Left renal cortex interstitium (tissue), 4 donors: ENCODE results near the gene OSBPL10. TPM values are rescaled to one million over a fixed set of nuclear protein-coding genes. Genes with fewer than 3 reads are reported as not detected.

Source experiments
- DNase-seq, 4 donors: peaks; one replicate each; pipeline ENCODE4 v3.0.0-alpha.2; 2013; ENCODE audit warnings: low read depth in 4 of 4, low spot score in 2 of 4, missing footprints in 1 of 4
- polyA plus RNA-seq, 4 donors: library from polyadenylated mRNA; unstranded; fragments of 120-200 nt; gene quantifications; one replicate each; pipeline ENCODE4 v1.2.1, GENCODE V29; 2013; ENCODE audit not compliant: insufficient read length in 4 of 4

The OSBPL10 gene
- polyA plus RNA-seq, 4 donors, result 18.3 to 26.0 (median 21.5) TPM

- DNase-seq, result no peak
Measured at GRCh38 chr3:31823184-31823583, 157.9 kb downstream of the OSBPL10 start.

DNA sequence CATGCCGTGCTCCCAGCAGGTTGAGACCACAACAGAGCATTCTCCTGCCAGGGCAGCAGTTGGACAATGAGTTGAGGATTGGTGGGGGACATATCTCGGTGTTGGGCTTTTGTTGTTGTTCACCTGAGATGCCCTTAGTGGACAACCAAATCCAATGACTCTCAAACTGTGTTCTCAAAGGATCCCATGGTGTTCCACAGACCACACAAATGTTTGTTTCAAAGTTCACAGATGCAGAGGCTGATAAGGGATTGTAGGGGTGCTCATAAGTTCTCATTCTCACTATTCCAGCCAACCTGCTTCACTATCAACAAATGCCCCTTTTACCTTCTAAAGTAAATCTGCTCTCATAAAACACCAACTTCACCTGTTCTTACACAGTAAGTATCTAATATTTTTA lies 159.9 kb downstream of the OSBPL10 start:
- no peak for DNase-seq

- no peak for DNase-seq
Measured at GRCh38 chr3:31819441-31819840, 161.6 kb downstream of the OSBPL10 start.

DNA sequence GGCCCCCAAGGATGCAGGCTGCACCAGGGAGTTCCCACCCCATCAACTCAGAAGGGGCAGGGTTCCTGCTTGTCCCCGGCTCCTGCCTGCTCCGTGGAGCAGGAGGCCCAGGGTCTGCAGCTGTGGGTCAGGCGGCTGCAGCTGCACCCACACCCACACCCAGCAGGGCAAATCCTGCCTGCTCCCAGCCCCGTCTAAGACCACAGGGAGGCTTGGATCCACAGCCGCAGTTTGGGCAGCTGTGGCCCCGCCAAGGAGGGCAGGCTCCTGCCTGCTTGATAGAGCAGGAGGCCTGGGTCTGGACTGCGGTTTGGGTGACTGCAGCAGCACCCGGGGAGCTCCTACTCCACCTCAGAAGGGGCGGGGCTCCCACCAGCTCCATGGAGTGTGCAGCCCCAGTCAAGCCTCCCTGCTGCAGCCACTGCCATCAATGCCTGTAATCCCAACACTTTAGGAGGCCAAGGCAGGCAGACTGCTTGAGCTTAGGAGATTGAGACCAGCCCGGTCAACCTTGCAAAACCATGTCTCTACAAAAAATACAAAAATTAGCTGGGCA lies 163.6 kb downstream of the OSBPL10 start:
- DNase-seq, result no peak

DNA sequence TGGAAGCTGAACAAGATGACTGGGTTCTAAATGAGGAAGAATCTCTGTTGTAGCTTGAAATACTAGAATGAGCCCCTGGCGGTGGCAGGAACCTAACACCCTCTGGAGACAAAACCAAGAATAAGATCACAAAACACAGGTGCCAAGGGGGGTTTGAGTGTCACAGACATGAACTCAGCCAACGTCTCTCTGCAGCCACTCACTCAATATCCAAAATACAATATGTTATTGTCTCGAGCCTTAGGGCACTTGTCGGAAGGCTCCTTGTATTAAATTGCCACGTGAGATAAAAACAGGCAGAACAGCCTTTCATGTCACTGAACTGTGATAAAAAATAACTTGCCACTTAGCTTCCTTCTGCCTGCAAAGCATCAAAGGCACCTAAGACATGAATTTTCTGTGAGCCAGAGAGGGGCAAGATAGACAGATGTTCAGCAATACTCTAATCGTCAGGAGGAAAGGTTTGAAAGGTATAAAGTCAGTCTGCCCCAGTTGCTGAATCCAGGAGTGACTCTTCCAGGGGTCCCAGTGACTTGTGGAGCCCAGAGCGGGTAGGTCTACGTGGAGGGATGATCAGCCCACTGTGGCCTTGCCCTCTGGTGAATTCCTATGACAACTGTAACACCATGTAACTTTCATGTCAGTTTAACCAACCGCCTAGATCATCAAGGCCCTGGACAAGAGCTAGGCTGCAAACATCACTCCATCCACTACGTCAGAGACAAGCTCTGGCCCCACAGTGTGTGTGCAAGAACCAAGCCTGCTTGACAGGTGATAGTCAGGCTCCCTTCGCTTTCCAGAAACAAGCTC lies 165.2 kb downstream of the OSBPL10 start:
- DNase-seq, result no peak

- no peak for DNase-seq
Measured at GRCh38 chr3:31815006-31815405, 166.1 kb downstream of the OSBPL10 start.

- no peak for DNase-seq
Measured at GRCh38 chr3:31813686-31814085, 167.4 kb downstream of the OSBPL10 start.

DNA sequence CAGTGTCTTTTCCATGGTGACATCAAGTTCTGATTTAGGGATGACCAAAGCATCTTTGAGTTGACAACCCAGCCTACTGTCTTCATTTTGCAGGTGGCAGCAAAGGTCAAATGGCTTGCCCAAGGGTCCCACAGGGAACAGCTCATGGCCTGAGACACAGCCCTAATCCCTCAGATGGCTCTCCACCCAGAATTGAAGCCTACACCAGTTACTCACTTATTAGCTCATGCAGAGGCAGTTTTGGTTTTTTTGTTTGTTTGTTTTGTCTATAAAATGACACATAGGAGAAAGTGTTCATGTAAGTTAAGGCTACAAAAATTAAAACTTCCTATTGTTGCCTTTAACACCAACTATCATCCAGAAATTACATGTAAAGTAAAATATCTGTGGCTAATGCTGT lies 167.9 kb downstream of the OSBPL10 start:
- DNase-seq, result no peak

DNA sequence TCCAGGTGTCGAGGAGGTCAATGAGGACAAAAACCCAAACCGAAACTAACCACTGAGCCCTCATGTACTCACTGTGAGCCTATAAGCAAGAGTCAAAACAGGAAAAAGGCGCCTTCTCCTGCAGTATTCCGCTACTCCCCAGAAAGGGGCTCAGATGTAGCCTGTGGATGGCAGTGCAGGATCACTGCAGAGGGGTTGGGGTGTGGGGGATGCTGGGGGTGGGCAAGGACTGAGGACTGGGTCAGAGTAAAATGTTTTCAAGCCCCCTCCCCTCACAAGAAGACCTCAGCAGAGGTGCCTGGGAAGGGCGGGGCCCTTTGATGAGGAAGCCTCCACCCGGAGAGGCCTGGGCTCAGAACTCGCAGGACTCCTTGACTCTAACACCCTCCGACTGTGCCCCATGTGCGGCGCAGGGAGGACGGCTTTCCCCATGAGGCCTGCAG lies 170.1 kb downstream of the OSBPL10 start:
- no peak for DNase-seq

GRCh38 chr3:31808143-31808720 lies 172.8 kb downstream of the OSBPL10 start:
- no peak for DNase-seq

DNA sequence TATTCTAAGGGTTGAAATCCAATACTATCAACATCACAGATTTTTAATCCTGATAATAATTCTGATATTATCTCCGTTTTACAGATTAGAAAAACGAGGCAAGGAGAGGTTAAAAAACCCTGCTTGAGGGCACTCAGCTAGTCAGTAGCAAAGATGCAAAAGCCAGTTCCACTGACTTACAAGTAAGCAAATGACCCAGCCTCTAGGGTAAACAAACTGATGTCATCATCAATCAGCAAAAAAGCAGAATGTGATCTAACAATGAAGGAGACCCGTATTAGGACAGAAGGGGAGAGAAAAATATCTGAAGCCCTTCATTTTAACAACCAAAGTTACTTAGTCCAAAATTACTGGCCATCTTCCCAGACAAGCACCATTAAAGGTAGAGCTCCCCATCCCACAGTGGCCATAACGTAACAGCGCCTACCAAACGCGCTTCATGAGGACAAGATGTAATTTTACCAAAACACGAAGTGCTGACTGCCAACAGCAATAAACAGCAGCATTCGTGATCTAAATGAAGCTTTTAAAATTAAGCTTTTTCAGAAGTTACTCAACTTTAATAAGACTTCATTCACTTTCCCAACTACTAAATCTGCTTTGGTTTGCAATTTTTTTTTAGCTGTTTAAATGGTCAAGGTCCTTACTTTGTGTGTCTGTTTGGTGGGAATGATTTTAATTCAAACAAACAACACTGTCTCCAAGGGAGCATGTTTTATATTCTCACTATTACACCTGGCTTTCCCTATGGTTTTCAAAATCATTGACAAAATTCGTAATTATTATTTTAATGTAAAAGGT lies 176.6 kb downstream of the OSBPL10 start:
- DNase-seq, result no peak

DNA sequence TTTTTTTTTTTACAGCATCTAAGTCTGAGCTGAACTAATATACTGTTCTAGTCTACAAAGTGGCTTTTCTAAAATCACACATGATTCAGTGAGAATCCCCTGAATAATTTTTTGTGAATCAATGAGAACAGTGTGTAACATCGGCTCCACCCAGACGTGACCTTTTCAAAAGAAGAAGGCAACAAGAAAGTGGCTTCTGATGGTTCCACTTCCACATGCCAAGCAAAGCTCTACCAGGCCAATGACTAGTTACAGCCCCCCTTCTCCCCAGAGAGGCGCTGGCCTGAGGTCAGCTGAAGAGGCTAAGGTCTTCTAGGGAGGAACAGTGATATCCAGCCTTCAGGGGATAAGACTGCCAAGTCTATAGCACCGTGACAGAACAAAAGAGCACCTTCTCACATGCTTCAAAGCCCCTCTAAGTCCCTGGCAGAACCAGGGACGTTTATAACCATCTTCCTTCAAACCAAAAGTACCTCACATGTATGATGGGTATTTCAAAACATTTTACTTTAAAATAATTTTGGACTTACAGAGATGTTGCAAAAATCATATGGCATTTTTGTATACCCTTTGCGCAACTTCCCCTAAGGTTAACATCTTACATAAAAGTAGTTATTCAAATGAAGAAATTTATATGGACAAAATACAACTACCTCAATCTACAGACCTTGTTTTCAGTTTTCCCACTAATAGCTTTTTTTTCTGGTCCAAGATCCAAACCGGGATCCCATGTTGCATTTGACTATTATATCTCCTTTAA lies 177.9 kb downstream of the OSBPL10 start:
- DNase-seq, result no peak

DNA sequence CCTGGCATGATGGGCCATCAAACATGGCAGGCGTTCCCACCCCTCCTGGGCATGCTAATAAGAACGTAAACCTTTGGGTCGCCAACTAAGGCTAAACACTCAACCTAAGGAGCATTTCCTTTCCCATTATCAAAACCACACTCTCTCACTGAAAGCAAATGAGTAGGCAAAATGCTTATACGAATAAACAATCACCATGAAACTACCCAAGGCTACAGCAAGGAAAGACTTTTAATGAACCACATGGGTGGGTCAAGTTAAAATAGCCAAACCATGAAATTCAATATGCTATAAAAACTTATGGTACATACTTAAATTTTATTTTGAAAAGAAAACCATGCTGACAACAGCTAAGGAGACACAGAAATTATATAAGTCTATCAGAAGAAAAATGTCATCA lies 180.6 kb downstream of the OSBPL10 start:
- DNase-seq, result no peak

DNA sequence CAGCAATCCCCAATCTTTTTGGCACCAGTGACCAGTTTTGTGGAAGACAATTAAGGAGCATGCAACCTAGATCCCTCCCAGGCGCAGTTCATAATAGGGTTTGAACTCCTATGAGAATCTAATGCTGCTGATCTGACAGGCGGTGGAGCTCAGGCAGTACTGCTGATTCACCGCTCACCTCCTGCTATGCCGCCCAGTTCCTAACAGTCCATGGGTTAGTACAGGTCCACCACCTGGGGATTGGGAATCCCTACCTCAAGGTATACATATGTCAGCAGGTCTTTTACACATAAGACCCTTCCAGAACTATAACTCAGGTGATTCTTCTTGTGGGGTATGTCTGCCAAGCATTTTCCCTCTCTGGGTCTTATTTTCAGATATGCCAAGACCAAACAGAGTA lies 182.2 kb downstream of the OSBPL10 start:
- DNase-seq, result no peak

GRCh38 chr3:31793821-31794220 lies 187.2 kb downstream of the OSBPL10 start:
- no peak for DNase-seq

DNA sequence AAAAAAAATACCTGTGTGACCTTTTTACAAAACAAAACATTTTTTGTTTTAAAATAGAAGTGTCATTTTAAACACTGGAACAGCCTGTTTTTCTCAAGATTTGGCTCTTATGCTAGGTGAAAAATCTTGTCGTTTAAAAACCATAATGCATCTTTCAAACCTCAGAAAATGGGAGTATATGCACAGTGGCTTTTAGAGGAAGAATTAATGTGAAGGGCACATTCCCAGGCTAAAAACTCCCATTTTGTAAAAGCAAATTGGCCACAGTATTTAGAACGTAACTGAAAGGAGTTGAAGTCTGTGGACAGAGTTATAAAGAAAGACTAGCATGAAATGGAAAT lies 190.0 kb downstream of the OSBPL10 start:
- no peak for DNase-seq

DNA sequence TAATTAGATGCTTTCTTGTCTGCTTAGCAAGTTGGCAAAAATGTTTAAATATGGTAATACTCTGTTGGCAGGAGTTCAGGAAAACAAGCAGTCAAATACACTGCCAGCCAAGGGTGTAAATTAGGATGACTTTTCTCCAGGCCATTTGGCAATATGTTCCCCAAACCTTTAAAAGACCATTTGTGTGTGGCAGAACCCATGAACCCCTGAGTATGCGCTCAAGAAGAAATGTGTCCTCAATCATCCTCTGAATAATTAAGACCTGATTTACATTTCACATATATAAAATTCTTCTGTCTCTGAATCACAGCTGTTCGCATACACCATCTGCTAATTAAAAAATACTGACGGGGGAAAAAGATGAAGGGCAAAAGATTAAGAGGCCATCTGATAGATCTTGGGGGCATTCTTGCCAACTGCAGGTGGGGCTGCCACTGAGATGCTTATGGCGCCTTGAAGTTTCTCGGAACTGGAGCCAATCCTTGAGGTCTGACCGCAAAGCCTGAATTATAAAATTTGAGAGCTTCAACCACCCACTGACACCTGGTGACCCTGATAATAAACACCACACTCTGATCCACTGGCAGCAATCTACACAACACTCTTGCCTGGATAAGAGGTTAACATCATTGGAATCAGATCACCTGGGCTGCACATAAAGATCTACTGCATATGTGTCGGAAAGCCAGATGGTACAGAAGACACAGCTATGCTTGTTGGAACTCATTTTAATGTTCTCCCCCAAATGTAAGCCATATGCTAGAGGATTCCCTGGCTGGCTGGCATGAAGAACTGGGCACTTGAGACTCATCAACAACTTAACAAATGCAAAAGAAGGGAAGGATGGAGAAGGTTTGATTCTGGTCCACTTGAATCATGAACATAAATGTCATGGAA lies 190.6 kb downstream of the OSBPL10 start:
- DNase-seq, result no peak

DNA sequence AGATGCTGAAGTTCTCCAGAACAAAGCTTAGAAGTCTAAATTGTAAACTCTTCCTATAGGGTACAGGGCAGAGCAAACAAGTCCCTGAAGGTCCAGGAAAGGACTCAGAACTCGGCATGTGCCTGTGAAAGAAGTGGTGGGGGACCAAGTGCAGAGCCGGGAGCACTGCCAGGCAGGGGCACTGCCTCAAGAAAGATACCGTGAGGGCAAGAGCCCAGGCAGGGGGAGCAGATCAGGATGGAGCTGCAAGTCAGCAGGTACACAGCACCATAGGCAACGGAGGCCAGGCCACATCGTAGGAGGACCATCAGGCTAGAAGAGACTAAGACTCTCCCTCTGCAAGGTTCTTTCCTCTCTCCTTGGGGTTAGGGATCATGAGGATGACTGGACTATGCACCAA lies 191.6 kb downstream of the OSBPL10 start:
- DNase-seq, result no peak

- no peak for DNase-seq
Measured at GRCh38 chr3:31785734-31786133, 195.3 kb downstream of the OSBPL10 start.

- no peak for DNase-seq
Measured at GRCh38 chr3:31785286-31785685, 195.8 kb downstream of the OSBPL10 start.
